Skeletal muscle tissue (tissue), 4 donors: ENCODE data around the gene FAM181A. TPM values are rescaled to one million over a fixed set of nuclear protein-coding genes. Genes with fewer than 3 reads are reported as not detected.

Source experiments
- H3K27ac ChIP-seq: one replicate; pipeline ENCODE4 v1.7.0; 2013; ENCODE audit warnings: mild to moderate bottlenecking, low read depth, low read length, inconsistent platforms
- H3K27me3 ChIP-seq, 3 donors: one replicate each; pipeline ENCODE4 v1.7.0; 2013; ENCODE audit warnings: low read length in 3 of 3; ENCODE audit not compliant: control insufficient read depth in 3 of 3, insufficient read depth in 3 of 3
- H3K36me3 ChIP-seq, 3 donors: one replicate each; pipeline ENCODE4 v1.7.0; 2013; ENCODE audit warnings: low read length in 3 of 3; ENCODE audit not compliant: control insufficient read depth in 3 of 3, insufficient read depth in 3 of 3
- H3K4me1 ChIP-seq, 3 donors: one replicate each; pipeline ENCODE4 v1.7.0; 2013; ENCODE audit warnings: low read length in 3 of 3, mild to moderate bottlenecking in 3 of 3; ENCODE audit not compliant: control insufficient read depth in 3 of 3, insufficient read depth in 3 of 3
- H3K4me3 ChIP-seq, 3 donors: one replicate each; pipeline ENCODE4 v1.7.0; 2013; ENCODE audit warnings: low read length in 3 of 3
- H3K9ac ChIP-seq, 3 donors: one replicate each; pipeline ENCODE4 v1.7.0; 2013; ENCODE audit warnings: low read length in 3 of 3, mild to moderate bottlenecking in 3 of 3, moderate library complexity in 2 of 3, low read depth in 1 of 3
- H3K9me3 ChIP-seq, 3 donors: one replicate each; pipeline ENCODE4 v1.7.0; 2013; ENCODE audit warnings: low read length in 3 of 3; ENCODE audit not compliant: control insufficient read depth in 3 of 3
- total RNA-seq: library from RNA; depleted of rRNA; stranded (reverse); fragments of >200 nt; gene quantifications from one replicate; pipeline ENCODE4 v1.2.3, GENCODE V29; 2014
- donor health status: Osteomylitis.

FAM181A gene
- total RNA-seq, 1 donor from 2014 or later, result not detected

GRCh38 chr14:93945070-93945399 lies 17.9 kb downstream of the FAM181A start:
- Histone ChIP-seq H3K27ac (peak overlapping the region; percentile 79), H3K9ac (peak overlapping the region in 2 of 3 donors; percentile 47 to 74), H3K36me3 (peaks cover 66 to 85% (median 77%) of the 10 kb centered on the region in 3 donors), H3K4me3 (peak overlapping the region in 1 of 3 donors; percentile 49), H3K4me1 (peaks cover 86 to 96% (median 90%) of the 10 kb centered on the region in 3 donors), H3K9me3 (no peaks in the 10 kb centered on the region), H3K27me3 (no peaks in the 10 kb centered on the region)

- Histone ChIP-seq H3K36me3 (peaks cover 74 to 86% (median 79%) of the 10 kb centered on the region in 3 donors), H3K9ac (peak overlapping the region in 1 of 3 donors; percentile 74), H3K4me1 (peaks cover 88 to 97% (median 90%) of the 10 kb centered on the region in 3 donors), H3K9me3 (no peaks in the 10 kb centered on the region), H3K27me3 (no peaks in the 10 kb centered on the region), H3K27ac (peak overlapping the region; percentile 79), H3K4me3 (no peak overlapping the region)
Measured at GRCh38 chr14:93946104-93946503, 19.0 kb downstream of the FAM181A start.

GRCh38 chr14:93946541-93947090 lies 19.5 kb downstream of the FAM181A start:
- Histone ChIP-seq H3K27ac (peak overlapping the region; percentile 79), H3K4me3 (no peak overlapping the region), H3K36me3 (peaks cover 75 to 89% (median 81%) of the 10 kb centered on the region in 3 donors), H3K4me1 (peaks cover 89 to 97% (median 91%) of the 10 kb centered on the region in 3 donors), H3K27me3 (no peaks in the 10 kb centered on the region), H3K9me3 (no peaks in the 10 kb centered on the region), H3K9ac (peak overlapping the region in 1 of 3 donors; percentile 74)

GRCh38 chr14:93947282-93947681 lies 20.1 kb downstream of the FAM181A start:
- H3K27ac ChIP-seq, result peak overlapping the region; percentile 79
- peaks cover 88 to 97% (median 90%) of the 10 kb centered on the region in 3 donors for H3K4me1 ChIP-seq

GRCh38 chr14:93949511-93950075 lies 22.4 kb downstream of the FAM181A start:
- Histone ChIP-seq H3K27me3 (no peaks in the 10 kb centered on the region), H3K27ac (no peak overlapping the region), H3K9me3 (no peaks in the 10 kb centered on the region), H3K36me3 (peaks cover 87 to 93% (median 88%) of the 10 kb centered on the region in 3 donors), H3K4me1 (peaks cover 87 to 97% (median 89%) of the 10 kb centered on the region in 3 donors), H3K4me3 (no peak overlapping the region), H3K9ac (peak overlapping the region in 1 of 3 donors; percentile 54)

More at GRCh38 chr14:93947282-93947681, 20.1 kb downstream of the FAM181A start:
- H3K9ac ChIP-seq, result peak overlapping the region in 2 of 3 donors; percentile 12 to 74
- no peaks in the 10 kb centered on the region for H3K27me3 ChIP-seq
- peaks cover 75 to 89% (median 81%) of the 10 kb centered on the region in 3 donors for H3K36me3 ChIP-seq
- H3K4me3 ChIP-seq, result no peak overlapping the region
- no peaks in the 10 kb centered on the region for H3K9me3 ChIP-seq

- Histone ChIP-seq H3K4me3 (no peak overlapping the region), H3K9me3 (no peaks in the 10 kb centered on the region), H3K4me1 (peaks cover 86 to 97% (median 89%) of the 10 kb centered on the region in 3 donors), H3K36me3 (peaks cover 90 to 94% (median 92%) of the 10 kb centered on the region in 3 donors), H3K27ac (no peak overlapping the region), H3K27me3 (no peaks in the 10 kb centered on the region), H3K9ac (no peak overlapping the region)
Measured at GRCh38 chr14:93950948-93951634, 23.9 kb downstream of the FAM181A start.

- no peak overlapping the region for H3K4me3 ChIP-seq
- H3K27ac ChIP-seq, result no peak overlapping the region
- H3K4me1 ChIP-seq, result peaks cover 86 to 97% (median 88%) of the 10 kb centered on the region in 3 donors
- H3K36me3 ChIP-seq, result peaks cover 84 to 93% (median 87%) of the 10 kb centered on the region in 3 donors
- H3K9ac ChIP-seq, result no peak overlapping the region
- no peaks in the 10 kb centered on the region for H3K9me3 ChIP-seq
- H3K27me3 ChIP-seq, result no peaks in the 10 kb centered on the region
Measured at GRCh38 chr14:93951635-93952540, 24.7 kb downstream of the FAM181A start.

GRCh38 chr14:93952829-93953228 lies 25.7 kb downstream of the FAM181A start:
- peaks cover 88 to 98% (median 89%) of the 10 kb centered on the region in 3 donors for H3K4me1 ChIP-seq
- peaks cover 77 to 94% (median 82%) of the 10 kb centered on the region in 3 donors for H3K36me3 ChIP-seq
- H3K9me3 ChIP-seq, result no peaks in the 10 kb centered on the region
- no peaks in the 10 kb centered on the region for H3K27me3 ChIP-seq
- no peak overlapping the region for H3K4me3 ChIP-seq
- H3K9ac ChIP-seq, result peak overlapping the region in 1 of 3 donors; percentile 34
- no peak overlapping the region for H3K27ac ChIP-seq

- H3K4me3 ChIP-seq, result no peak overlapping the region
- peaks cover 88 to 98% (median 89%) of the 10 kb centered on the region in 3 donors for H3K4me1 ChIP-seq
- no peaks in the 10 kb centered on the region for H3K9me3 ChIP-seq
- no peak overlapping the region for H3K27ac ChIP-seq
- H3K9ac ChIP-seq, result peak overlapping the region in 1 of 3 donors; percentile 69
- H3K36me3 ChIP-seq, result peaks cover 77 to 94% (median 80%) of the 10 kb centered on the region in 3 donors
- H3K27me3 ChIP-seq, result no peaks in the 10 kb centered on the region
Measured at GRCh38 chr14:93953263-93953662, 26.1 kb downstream of the FAM181A start.
